NB4 (cell line): ENCODE results near the gene RICTOR.

Source experiments
- CTCF ChIP-seq: IDR thresholded peaks from one replicate; pipeline ENCODE4 v1.5.1; 2012; ENCODE audit warnings: low read depth, low read length
- MAX ChIP-seq: IDR thresholded peaks from 2 replicates; pipeline ENCODE4 v1.6.1; 2011; ENCODE audit warnings: low read depth, low read length
- MYC ChIP-seq: IDR thresholded peaks from 2 replicates; pipeline ENCODE4 v1.6.1; 2011; ENCODE audit warnings: low read depth, low read length
- POLR2A ChIP-seq: IDR thresholded peaks from 2 replicates; pipeline ENCODE4 v1.6.1; 2011; ENCODE audit warnings: mild to moderate bottlenecking; ENCODE audit not compliant: insufficient read length; ENCODE audit errors: extremely low read depth

- TF ChIP-seq CTCF (no peak), POLR2A (no peak), MYC (no peak), MAX (no peak)
Observed at GRCh38 chr5:39083968-39084367, 9.8 kb upstream of the RICTOR start.
